Measurements from ENCODE around the gene CR1. TPM values are rescaled to one million over a fixed set of nuclear protein-coding genes. Genes with fewer than 3 reads are reported as not detected.
"Not testable (repeated sequence)": the region's sequence is repeated elsewhere in the genome, so short reads cannot be mapped to it uniquely, and the experiment has no call there.

CR1 gene
- total RNA-seq, 1 donor from 2014 or later, result 0.02 TPM

- intact Hi-C loops (cut with micrococcal nuclease), result not testable (repeated sequence)
Measured at GRCh38 chr1:207638487-207639145, 142.7 kb downstream of the CR1 start.

- intact Hi-C loops (cut with micrococcal nuclease), result not testable (repeated sequence)
Measured at GRCh38 chr1:207639362-207639761, 143.4 kb downstream of the CR1 start.

GRCh38 chr1:207644166-207644851, 148.4 kb downstream of the CR1 start:
- intact Hi-C loops (cut with micrococcal nuclease), result loop anchor here (1.0 to 10.0 kb wide), 4 partner anchors 107 to 318 kb away; no protein-coding TSS in a partner anchor

- intact Hi-C loops (cut with micrococcal nuclease), result loop anchor here (1.0 to 10.0 kb wide), 4 partner anchors 106 to 317 kb away; no protein-coding TSS in a partner anchor
Measured at GRCh38 chr1:207644852-207645634, 149.1 kb downstream of the CR1 start, which contains the start of gene CR1L. Gene CR1L, plus strand, starts transcription at chr1:207645133. Its CDS starts 101 bp downstream, at chr1:207645234.

- intact Hi-C loops (cut with micrococcal nuclease), result loop anchor here (10.0 kb wide), 1 partner anchor 239 kb away; no protein-coding TSS in a partner anchor
Measured at GRCh38 chr1:207645635-207646081, 149.7 kb downstream of the CR1 start.

- intact Hi-C loops (cut with micrococcal nuclease), result loop anchor here (10.0 kb wide), 1 partner anchor 239 kb away; no protein-coding TSS in a partner anchor
Measured at GRCh38 chr1:207646171-207646570, 150.2 kb downstream of the CR1 start.

- intact Hi-C loops (cut with micrococcal nuclease), result loop anchor here (10.0 kb wide), 1 partner anchor 238 kb away; no protein-coding TSS in a partner anchor
Measured at GRCh38 chr1:207646944-207647579, 151.1 kb downstream of the CR1 start.

- intact Hi-C loops (cut with micrococcal nuclease), result loop anchor here (10.0 kb wide), 1 partner anchor 237 kb away; no protein-coding TSS in a partner anchor
Measured at GRCh38 chr1:207647671-207648333, 151.8 kb downstream of the CR1 start.

GRCh38 chr1:207648334-207649209, 152.6 kb downstream of the CR1 start:
- intact Hi-C loops (cut with micrococcal nuclease), result loop anchor here (10.0 kb wide), 1 partner anchor 236 kb away; no protein-coding TSS in a partner anchor

GRCh38 chr1:207649210-207649753, 153.3 kb downstream of the CR1 start:
- intact Hi-C loops (cut with micrococcal nuclease), result loop anchor here (10.0 kb wide), 1 partner anchor 236 kb away; no protein-coding TSS in a partner anchor

GRCh38 chr1:207649865-207650580, 154.1 kb downstream of the CR1 start:
- intact Hi-C loops (cut with micrococcal nuclease), result loop anchor here (5.0 to 10.0 kb wide), 2 partner anchors 47 to 235 kb away; no protein-coding TSS in a partner anchor

- intact Hi-C loops (cut with micrococcal nuclease), result loop anchor here (5.0 kb wide), 1 partner anchor 46 kb away; no protein-coding TSS in a partner anchor
Measured at GRCh38 chr1:207651583-207651982, 155.6 kb downstream of the CR1 start.

GRCh38 chr1:207654320-207654719, 158.4 kb downstream of the CR1 start:
- intact Hi-C loops (cut with micrococcal nuclease), result loop anchor here (5.0 kb wide), 1 partner anchor 43 kb away; no protein-coding TSS in a partner anchor

GRCh38 chr1:207658408-207658807, 162.5 kb downstream of the CR1 start:
- intact Hi-C loops (cut with micrococcal nuclease), result no loop called here

GRCh38 chr1:207658904-207659485, 163.0 kb downstream of the CR1 start:
- intact Hi-C loops (cut with micrococcal nuclease), result no loop called here

GRCh38 chr1:207659545-207660153, 163.7 kb downstream of the CR1 start:
- intact Hi-C loops (cut with micrococcal nuclease), result no loop called here

- intact Hi-C loops (cut with micrococcal nuclease), result not testable (repeated sequence)
Measured at GRCh38 chr1:207661420-207661819, 165.5 kb downstream of the CR1 start.
